ENCODE results near the gene BRICD5.

The BRICD5 gene

GRCh38 chr16:2162676-2163118, 48.0 kb downstream of the BRICD5 start:
- no peak overlapping the region for H3K27ac ChIP-seq
- H3K36me3 ChIP-seq (ENCODE audit: control insufficient read depth, insufficient read depth, low read length) = no peaks in the 10 kb centered on the region
- no peak overlapping the region for H2AFZ ChIP-seq
- peaks cover 9% of the 10 kb centered on the region for H3K79me2 ChIP-seq
- H3K27me3 ChIP-seq (ENCODE audit: control insufficient read depth, insufficient read depth, low read length) = no peaks in the 10 kb centered on the region
- no peak overlapping the region for H3K4me2 ChIP-seq (ENCODE audit: low read length)
- TF ChIP-seq CTCF (IDR thresholded peaks at IDR 0.05) = no peak
- H3K4me1 ChIP-seq = no peaks in the 10 kb centered on the region
- H3K4me3 ChIP-seq (ENCODE audit: low read depth, low read length) = no peak overlapping the region
- H3K9ac ChIP-seq = no peak overlapping the region
- H3K9me3 ChIP-seq (ENCODE audit: control insufficient read depth, low read length) = no peaks in the 10 kb centered on the region

GRCh38 chr16:2161911-2162310, 48.8 kb downstream of the BRICD5 start:
- no peaks in the 10 kb centered on the region for H3K27me3 ChIP-seq (ENCODE audit: control insufficient read depth, insufficient read depth, low read length)
- no peaks in the 10 kb centered on the region for H3K9me3 ChIP-seq (ENCODE audit: control insufficient read depth, low read length)
- no peak overlapping the region for H3K27ac ChIP-seq
- H3K4me1 ChIP-seq = no peaks in the 10 kb centered on the region
- no peak overlapping the region for H3K9ac ChIP-seq
- no peak overlapping the region for H2AFZ ChIP-seq
- H3K36me3 ChIP-seq (ENCODE audit: control insufficient read depth, insufficient read depth, low read length) = no peaks in the 10 kb centered on the region
- peaks cover 17% of the 10 kb centered on the region for H3K79me2 ChIP-seq
- no peak for TF ChIP-seq CTCF (IDR thresholded peaks at IDR 0.05)
- H3K4me3 ChIP-seq (ENCODE audit: low read depth, low read length) = no peak overlapping the region
- H3K4me2 ChIP-seq (ENCODE audit: low read length) = no peak overlapping the region

- Histone ChIP-seq H3K4me2 (ENCODE audit: low read length) (no peak overlapping the region), H3K27ac (peak overlapping the region; percentile 19), H2AFZ (no peak overlapping the region), H3K36me3 (ENCODE audit: control insufficient read depth, insufficient read depth, low read length) (no peaks in the 10 kb centered on the region), H3K27me3 (ENCODE audit: control insufficient read depth, insufficient read depth, low read length) (no peaks in the 10 kb centered on the region), H3K9ac (no peak overlapping the region), H3K4me1 (no peaks in the 10 kb centered on the region), H3K4me3 (ENCODE audit: low read depth, low read length) (no peak overlapping the region), H3K79me2 (peaks cover 19% of the 10 kb centered on the region), H3K9me3 (ENCODE audit: control insufficient read depth, low read length) (no peaks in the 10 kb centered on the region)
- no peak for TF ChIP-seq CTCF (IDR thresholded peaks at IDR 0.05)
These were observed 49.6 kb downstream of the BRICD5 start for GRCh38 chr16:2160915-2161551.
